WTC11 (cell line): ENCODE data around the gene SHROOM3. TPM values are rescaled to one million over a fixed set of nuclear protein-coding genes. Genes with fewer than 3 reads are reported as not detected.
A peak's percentile ranks its signal among the peaks of the same experiment; 100 is the strongest.

Experiments used
- ATAC-seq: fragments of 200-7000 bp; cut with Tn5 transposase; 2 replicates; pipeline ENCODE4 v1.10.0; 2021; ENCODE audit warnings: mild to moderate bottlenecking, moderate library complexity
- CTCF ChIA-PET: fragments of 300-600 bp; sonication (Branson Sonifier 250); formaldehyde crosslinking; loops from one replicate; lab custom pipeline; 2021; ENCODE audit warnings: antibody characterized with exemption; lab: Charles Lee
- POLR2A ChIA-PET: fragments of 350-600 bp; sonication (Branson Sonifier 250); formaldehyde crosslinking; loops from one replicate; lab custom pipeline; 2021; ENCODE audit warnings: antibody characterized with exemption; lab: Charles Lee
- DNase-seq: peaks from one replicate; pipeline ENCODE4 v3.0.0; 2021; ENCODE audit warnings: low spot score
- H3K27ac Mint-ChIP-seq: 2 replicates; pipeline ENCODE4 v1.8.0; 2021; ENCODE audit warnings: mixed read lengths
- H3K27me3 Mint-ChIP-seq: 2 replicates; pipeline ENCODE4 v1.8.0; 2021; ENCODE audit warnings: low read depth, mild to moderate bottlenecking, moderate library complexity, mixed read lengths
- H3K36me3 Mint-ChIP-seq: 2 replicates; pipeline ENCODE4 v1.8.0; 2021; ENCODE audit warnings: mixed read lengths
- H3K4me1 Mint-ChIP-seq: 2 replicates; pipeline ENCODE4 v1.8.0; 2022; ENCODE audit warnings: mixed read lengths
- H3K4me3 Mint-ChIP-seq: 2 replicates; pipeline ENCODE4 v1.8.0; 2021; ENCODE audit warnings: mild to moderate bottlenecking, moderate library complexity, mixed read lengths
- H3K9me3 Mint-ChIP-seq: 2 replicates; pipeline ENCODE4 v1.8.0; 2021; ENCODE audit warnings: mixed read lengths
- CBFB ChIP-seq: sonication (generic); formaldehyde crosslinking; IDR thresholded peaks from 2 replicates; pipeline ENCODE4 v1.8.1; 2022; ENCODE audit warnings: mild to moderate bottlenecking, low read depth, missing genetic modification reagents
- E2F4 ChIP-seq: sonication (generic); formaldehyde crosslinking; IDR thresholded peaks from 2 replicates; pipeline ENCODE4 v1.8.1; 2022; ENCODE audit warnings: low read depth, mild to moderate bottlenecking, moderate library complexity, missing genetic modification reagents, borderline replicate concordance
- FOXK1 ChIP-seq: sonication (generic); formaldehyde crosslinking; IDR thresholded peaks from 2 replicates; pipeline ENCODE4 v1.8.0; 2022; ENCODE audit warnings: mild to moderate bottlenecking, moderate library complexity, missing genetic modification reagents
- MAX ChIP-seq: sonication (generic); formaldehyde crosslinking; IDR thresholded peaks from 2 replicates; pipeline ENCODE4 v1.8.0; 2022; ENCODE audit warnings: mild to moderate bottlenecking, missing genetic modification reagents
- NFYB ChIP-seq: sonication (generic); formaldehyde crosslinking; conservative IDR thresholded peaks from 2 replicates; pipeline ENCODE4 v1.8.0; 2022; ENCODE audit warnings: low read depth, missing genetic modification reagents
- NR1H2 ChIP-seq: sonication (generic); formaldehyde crosslinking; IDR thresholded peaks from 2 replicates; pipeline ENCODE4 v1.9.0; 2021; ENCODE audit warnings: mild to moderate bottlenecking, moderate library complexity, missing genetic modification reagents
- OVOL2 ChIP-seq: fragments of 250-450 bp; sonication (Bioruptor Pico); IDR thresholded peaks from 2 replicates; pipeline ENCODE4 v1.9.0; 2021; ENCODE audit warnings: mild to moderate bottlenecking, borderline replicate concordance
- PRRX2 ChIP-seq: fragments of 250-450 bp; sonication (Bioruptor Pico); IDR thresholded peaks from 2 replicates; pipeline ENCODE4 v1.8.0; 2021; ENCODE audit warnings: mild to moderate bottlenecking
- SMAD4 ChIP-seq: sonication (generic); formaldehyde crosslinking; IDR thresholded peaks from 2 replicates; pipeline ENCODE4 v1.8.0; 2022; ENCODE audit warnings: mild to moderate bottlenecking, missing genetic modification reagents
- SOX15 ChIP-seq: fragments of 250-450 bp; sonication (Bioruptor Pico); IDR thresholded peaks from 2 replicates; pipeline ENCODE4 v1.9.0; 2021; ENCODE audit warnings: mild to moderate bottlenecking
- SP1 ChIP-seq: sonication (generic); formaldehyde crosslinking; conservative IDR thresholded peaks from 2 replicates; pipeline ENCODE4 v1.8.1; 2022; ENCODE audit warnings: missing genetic modification reagents
- TEAD1 ChIP-seq: sonication (generic); formaldehyde crosslinking; IDR thresholded peaks from 2 replicates; pipeline ENCODE4 v1.8.0; 2022; ENCODE audit warnings: mild to moderate bottlenecking, missing genetic modification reagents
- TP53 ChIP-seq: sonication (generic); formaldehyde crosslinking; IDR thresholded peaks from 2 replicates; pipeline ENCODE4 v1.8.1; 2023; ENCODE audit warnings: mild to moderate bottlenecking, missing genetic modification reagents
- ZNF138 ChIP-seq: sonication (generic); formaldehyde crosslinking; conservative IDR thresholded peaks from 2 replicates; pipeline ENCODE4 v1.8.1; 2022; ENCODE audit warnings: mild to moderate bottlenecking, moderate library complexity, missing genetic modification reagents
- ZNF532 ChIP-seq: fragments of 250-450 bp; sonication (Bioruptor Pico); IDR thresholded peaks from 2 replicates; pipeline ENCODE4 v1.9.0; 2021; ENCODE audit warnings: mild to moderate bottlenecking, borderline replicate concordance
- total RNA-seq: library from RNA; stranded (reverse); gene quantifications from 3 replicates; pipeline ENCODE4 v1.2.3, GENCODE V29; 2021

Gene SHROOM3
- total RNA-seq, 1 experiment from 2014 or later = 71.9 TPM

GRCh38 chr4:76554630-76555029 lies 119.6 kb downstream of the SHROOM3 start:
- Mint-ChIP-seq H3K4me3 (no peak overlapping the region), H3K36me3 (peaks cover 5% of the 10 kb centered on the region), H3K27ac (no peak overlapping the region)
- no peak for ATAC-seq
- CTCF ChIA-PET = interaction anchor here (1.8 kb wide), 1 partner anchor 31 kb away, joined by 6 read pairs; no protein-coding TSS in a partner anchor
- POLR2A ChIA-PET = interaction anchor here (0.7 kb wide), 1 partner anchor 31 kb away, joined by 3 read pairs; no protein-coding TSS in a partner anchor
- TF ChIP-seq SP1 (CRISPR knock-in tag) (no peak), MAX (CRISPR knock-in tag) (no peak), FOXK1 (no peak), OVOL2 (CRISPR knock-in tag) (no peak), ZNF532 (CRISPR knock-in tag) (no peak), TP53 (CRISPR knock-in tag) (no peak), SMAD4 (CRISPR knock-in tag) (no peak)
- TF ChIP-seq, all 79 proteins: peak for 0
- H3K9me3 Mint-ChIP-seq = peaks cover 5% of the 10 kb centered on the region
- peaks cover 23% of the 10 kb centered on the region for H3K4me1 Mint-ChIP-seq
- DNase-seq = no peak
- no peaks in the 10 kb centered on the region for H3K27me3 Mint-ChIP-seq

- POLR2A ChIA-PET = no interaction called here
- ATAC-seq = no peak
- peaks cover 5% of the 10 kb centered on the region for H3K36me3 Mint-ChIP-seq
- CTCF ChIA-PET = interaction anchor here (1.1 to 1.8 kb wide), 4 partner anchors 9 to 201 kb away, joined by 3 to 6 read pairs (median 3); no protein-coding TSS in a partner anchor
- H3K27ac Mint-ChIP-seq = no peak overlapping the region
- H3K27me3 Mint-ChIP-seq = no peaks in the 10 kb centered on the region
- no peak for DNase-seq
- no peak overlapping the region for H3K4me3 Mint-ChIP-seq
- TF ChIP-seq ZNF138 (CRISPR knock-in tag) = no peak
- TF ChIP-seq CBFB (CRISPR knock-in tag) = no peak
- no peak for TF ChIP-seq E2F4
- no peak for TF ChIP-seq NR1H2 (CRISPR knock-in tag)
- H3K4me1 Mint-ChIP-seq = peaks cover 38% of the 10 kb centered on the region
- peaks cover 5% of the 10 kb centered on the region for H3K9me3 Mint-ChIP-seq
Observed at GRCh38 chr4:76556452-76556851, 121.4 kb downstream of the SHROOM3 start.

GRCh38 chr4:76558396-76559235 lies 123.6 kb downstream of the SHROOM3 start:
- H3K36me3 Mint-ChIP-seq = peaks cover 5% of the 10 kb centered on the region
- H3K27me3 Mint-ChIP-seq = no peaks in the 10 kb centered on the region
- H3K4me1 Mint-ChIP-seq = peaks cover 53% of the 10 kb centered on the region
- peak overlapping the region; percentile 68 for H3K27ac Mint-ChIP-seq
- POLR2A ChIA-PET = no interaction called here
- H3K9me3 Mint-ChIP-seq = peaks cover 5% of the 10 kb centered on the region
- H3K4me3 Mint-ChIP-seq = peak overlapping the region; percentile 2; the same call in 1 of the 2 replicates
- ATAC-seq (peak; percentile 66), DNase-seq (no peak)
- CTCF ChIA-PET = no interaction called here
- TF ChIP-seq NR1H2 (CRISPR knock-in tag) (no peak), NFYB (CRISPR knock-in tag) (no peak), PRRX2 (CRISPR knock-in tag) (no peak), TP53 (CRISPR knock-in tag) (no peak), SOX15 (no peak), OVOL2 (CRISPR knock-in tag) (no peak), FOXK1 (0 out of 2 replicates have a peak, but pooled peaks have one; percentile 32), TEAD1 (CRISPR knock-in tag) (peak; percentile 73; the same call in 1 of the 2 replicates)
